OCI-LY7 (cell line): ENCODE data around the gene COL25A1.

Experiments
- CTCF ChIP-seq: fragments of 200-600 bp; sonication (generic); conservative IDR thresholded peaks from 2 replicates; pipeline ENCODE4 v1.5.1; 2014; ENCODE audit warnings: mild to moderate bottlenecking, antibody characterized with exemption, low read length, moderate library complexity, mixed read lengths
- EZH2phosphoT487 ChIP-seq: fragments of 200-600 bp; sonication (generic); IDR thresholded peaks from 2 replicates; pipeline ENCODE4 v1.6.1; 2018; ENCODE audit warnings: low read depth, borderline replicate concordance, mild to moderate bottlenecking, mixed run types, antibody characterized with exemption, low read length, moderate library complexity, mixed read lengths

GRCh38 chr4:109040441-109040840 is 262.0 kb downstream of the COL25A1 start:
- no peak for TF ChIP-seq CTCF
- no peak for TF ChIP-seq EZH2phosphoT487
